ENCODE data around the gene TIMM23B.
"Not testable (repeated sequence)": the region's sequence is repeated elsewhere in the genome, so short reads cannot be mapped to it uniquely, and the experiment has no call there.

TIMM23B gene

GRCh38 chr10:49987207-49987606, 45.4 kb downstream of the TIMM23B start:
- peak; percentile 4 for DNase-seq

DNA sequence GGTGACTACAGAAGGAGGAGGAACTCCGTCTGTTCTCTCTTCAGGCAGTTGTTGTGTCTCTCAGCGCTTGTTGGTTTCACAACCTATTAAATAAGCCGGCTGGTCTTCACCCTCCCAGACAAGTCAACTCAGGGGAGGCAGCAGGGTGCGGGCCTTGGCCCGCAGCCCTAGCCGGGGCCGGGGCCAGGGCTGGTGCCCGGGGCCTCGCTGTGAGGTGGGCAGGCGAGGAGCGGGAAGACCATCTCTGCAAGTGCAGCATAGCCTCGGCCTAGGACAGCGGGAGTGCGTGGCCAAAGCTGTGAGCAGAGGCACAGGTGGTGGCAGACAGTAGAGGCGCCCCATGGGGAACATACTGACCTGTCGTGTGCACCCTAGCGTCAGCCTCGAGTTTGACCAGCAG, 46.5 kb downstream of the TIMM23B start, which contains the start of gene AGAP6:
Gene AGAP6, plus strand, starts transcription at position 31 of the 400 bp plus-strand sequence. Its CDS starts 310 bp downstream, at position 341.
- DNase-seq: not testable (repeated sequence)

GRCh38 chr10:49995321-49995720, 53.5 kb downstream of the TIMM23B start:
- DNase-seq: not testable (repeated sequence)

DNA sequence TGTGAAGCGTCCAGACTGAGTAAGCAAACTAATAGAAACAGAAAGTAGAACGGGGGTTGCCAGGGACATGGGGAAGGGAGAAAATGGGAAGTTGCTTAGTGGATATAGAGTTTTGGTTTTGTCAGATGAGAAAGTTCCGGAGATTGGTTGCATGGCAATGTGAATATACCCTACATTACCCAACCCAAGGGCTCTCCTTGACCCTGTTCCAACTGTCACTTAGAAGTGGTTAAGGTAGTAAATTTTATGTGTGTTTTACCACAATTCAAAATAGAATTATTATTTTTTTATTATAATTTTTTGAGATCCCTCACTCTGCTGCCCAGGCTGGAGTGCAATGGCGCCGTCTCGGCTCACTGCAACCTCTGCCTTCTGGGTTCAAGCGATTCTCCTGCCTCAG, 72.2 kb downstream of the TIMM23B start:
- DNase-seq: not testable (repeated sequence)

DNA sequence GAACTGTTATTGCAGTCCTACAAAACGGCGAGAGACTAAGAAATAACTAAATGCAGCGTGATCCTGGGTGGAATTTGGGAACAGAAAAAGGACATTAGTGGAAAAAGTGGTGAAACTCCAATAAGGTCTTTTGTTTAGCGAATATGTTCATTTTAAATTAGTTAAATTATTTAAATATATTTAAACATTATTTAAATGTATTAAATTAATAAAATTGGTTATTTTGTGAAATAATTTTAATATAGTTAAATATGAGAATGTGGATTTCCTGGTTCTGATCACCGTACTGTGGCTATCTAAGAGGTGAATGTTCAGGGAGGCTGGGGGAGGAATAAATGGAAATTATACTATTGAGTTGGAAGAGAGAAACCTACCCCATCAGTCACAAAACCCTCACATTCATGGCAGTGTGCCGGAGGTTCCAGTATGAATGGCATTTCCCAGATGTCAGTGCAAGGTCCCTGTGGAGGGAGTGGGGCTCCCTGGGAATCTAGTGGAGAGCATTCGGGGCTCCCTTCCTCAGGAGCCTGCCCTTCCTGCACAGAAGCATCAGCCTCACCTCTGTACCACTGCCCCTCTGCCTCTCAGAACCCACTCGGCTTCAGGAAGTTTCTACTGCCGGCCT, 73.9 kb downstream of the TIMM23B start:
- DNase-seq: not testable (repeated sequence)

- not testable (repeated sequence) for DNase-seq
These were observed 75.1 kb downstream of the TIMM23B start for GRCh38 chr10:50016926-50017325.

- not testable (repeated sequence) for DNase-seq
These were observed 75.8 kb downstream of the TIMM23B start for GRCh38 chr10:50017646-50018045.

DNA sequence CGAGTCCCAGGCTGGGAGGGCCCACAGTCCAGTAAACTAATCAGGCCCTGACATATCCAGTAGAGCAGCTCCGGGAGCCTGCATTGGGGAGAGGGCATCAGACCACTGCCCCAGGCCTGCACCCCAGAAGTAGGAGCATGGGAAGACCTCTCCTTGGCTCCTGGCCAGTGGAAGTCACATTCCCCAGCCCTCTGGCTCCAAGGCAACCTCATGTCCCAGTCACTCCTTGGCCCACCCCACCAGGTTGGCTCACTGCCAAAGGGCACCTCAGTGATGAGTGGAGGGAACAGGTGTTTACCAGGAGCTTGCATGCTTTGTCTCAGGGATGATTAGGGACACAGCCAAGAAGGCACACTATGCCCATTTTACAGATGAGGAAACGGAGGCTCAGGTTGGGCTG, 77.4 kb downstream of the TIMM23B start:
- not testable (repeated sequence) for DNase-seq

DNA sequence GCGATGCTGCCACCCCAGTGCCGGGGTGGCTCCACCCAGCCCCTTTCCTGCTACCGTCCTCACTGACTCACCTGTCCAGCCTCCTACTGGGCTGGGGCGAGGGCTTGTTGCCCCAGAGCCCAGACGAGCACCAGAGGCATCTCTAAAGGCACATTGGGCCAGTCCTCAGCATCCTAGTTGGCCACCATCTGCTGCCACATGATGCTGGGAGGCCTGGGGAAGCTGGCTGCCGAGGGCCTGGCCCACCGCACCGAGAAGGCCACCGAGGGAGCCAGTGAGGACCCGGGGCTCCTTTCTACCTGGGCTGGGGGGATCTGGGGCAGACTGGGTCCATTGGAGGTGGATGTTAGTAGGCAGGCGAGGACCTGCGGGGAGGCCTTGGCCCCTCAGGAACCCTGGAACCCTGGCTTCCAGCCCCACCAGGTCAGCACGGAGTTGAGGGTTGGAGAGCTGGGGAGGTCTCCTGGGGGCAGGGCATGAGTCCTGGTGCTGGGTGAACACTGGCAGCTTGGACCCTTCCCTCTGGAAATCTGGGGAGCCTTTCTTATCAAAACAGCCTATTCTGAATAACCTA, 78.7 kb downstream of the TIMM23B start:
- not testable (repeated sequence) for DNase-seq

DNA sequence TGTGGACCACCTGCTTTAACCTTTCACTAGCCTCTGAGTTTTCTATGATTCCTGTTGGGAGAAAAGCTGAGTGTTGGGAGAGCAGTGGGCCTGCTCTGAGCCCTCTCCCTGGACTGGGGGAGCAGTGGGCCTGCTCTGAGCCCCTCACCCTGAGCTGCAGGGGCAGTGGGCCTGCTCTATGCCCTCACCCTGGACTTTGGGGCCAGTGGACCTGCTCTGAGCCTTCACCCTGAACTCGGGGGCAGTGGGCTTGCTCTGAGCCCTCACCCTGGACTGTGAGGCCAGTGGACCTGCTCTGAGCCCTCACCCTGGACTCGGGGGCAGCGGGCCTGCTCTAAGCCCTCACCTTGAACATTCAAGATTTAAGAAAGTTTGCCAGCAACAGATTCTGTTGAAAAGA, 79.8 kb downstream of the TIMM23B start:
- no peak for DNase-seq
